Measurements from ENCODE around the gene SLC6A1. TPM values are rescaled to one million over a fixed set of nuclear protein-coding genes. Genes with fewer than 3 reads are reported as not detected.

SLC6A1 gene
- total RNA-seq, 1 experiment from 2014 or later: not detected

Other genes starting within 250 kb of the SLC6A1 start
- gene SLC6A11, start 176.5 kb upstream of the SLC6A1 start, total RNA-seq (2014; rRNA removed; shearing (Covaris generic)): not detected in 2 replicates
- gene HRH1, start 161.7 kb downstream of the SLC6A1 start, total RNA-seq (2014; rRNA removed; shearing (Covaris generic)): 18.8 and 22.6 TPM in 2 replicates